Ovary (tissue), 9 donors: ENCODE results near the gene TMEM63C. TPM values are rescaled to one million over a fixed set of nuclear protein-coding genes. Genes with fewer than 3 reads are reported as not detected.

Source experiments
- DNase-seq, 5 donors: peaks; one replicate each; pipeline ENCODE4 v3.0.0-alpha.2; 2019 to 2020
- H3K27ac ChIP-seq, 2 donors: fragments of 200-600 bp; one replicate each; pipeline versions ENCODE4 v1.5.1 to v1.8.0; 2019 to 2022
- H3K27me3 ChIP-seq: fragments of 200-600 bp; one replicate; pipeline ENCODE4 v1.8.0; 2022
- H3K36me3 ChIP-seq: fragments of 200-600 bp; sonication (generic); one replicate; pipeline ENCODE4 v1.5.1; 2019
- H3K4me1 ChIP-seq: one replicate; pipeline ENCODE4 v1.8.1; 2013; ENCODE audit warnings: mild to moderate bottlenecking, moderate library complexity; ENCODE audit not compliant: insufficient read depth
- H3K4me3 ChIP-seq: fragments of 200-600 bp; sonication (generic); one replicate; pipeline ENCODE4 v1.5.1; 2017
- H3K9me3 ChIP-seq, 2 donors: fragments of 200-600 bp in 1 of 2; sonication (generic) in 1 of 2; one replicate each; pipeline versions ENCODE4 v1.5.1 to v1.8.1; 2013 to 2019; ENCODE audit warnings: mild to moderate bottlenecking in 1 of 2, moderate library complexity in 1 of 2
- CTCF ChIP-seq, 3 donors: fragments of 450-650 bp in 2 of 3; fragments of 200-600 bp in 1 of 3; IDR thresholded peaks; one replicate each; pipeline versions ENCODE4 v1.5.1 to v1.8.0; 2016 to 2022; ENCODE audit warnings: antibody characterized with exemption in 3 of 3, mild to moderate bottlenecking in 1 of 3
- EP300 ChIP-seq: sonication (generic); formaldehyde crosslinking; IDR thresholded peaks from one replicate; pipeline ENCODE4 v1.6.1; 2017; ENCODE audit warnings: antibody characterized with exemption
- POLR2A ChIP-seq: fragments of 450-650 bp; IDR thresholded peaks from one replicate; pipeline ENCODE4 v1.6.1; 2017; ENCODE audit warnings: antibody characterized with exemption, mild to moderate bottlenecking, moderate library complexity
- WGBS, 3 donors: extraction: QIAGEN DNeasy Blood & Tissue Kit in 1 of 3; methylation state at CpG; one replicate each; pipeline versions ENCODE4 v1.1.5 to v1.1.7; 2013 to 2017; 5-methylcytosine and 5-hydroxymethylcytosine counted together
- intact Hi-C, 4 donors: fragments of 100-400 bp; cut with DNase I; formaldehyde crosslinking; loops; one replicate each; pipeline versions ENCODE4 v1.11.0 to v1.15.1; 2022 to 2023
- polyA plus RNA-seq, 2 donors: library from polyadenylated mRNA; stranded (reverse); fragments of 200-250 nt in 1 of 2; fragments of 350-450 nt in 1 of 2; fragmentation: Illumina TruSeq in 1 of 2; extraction: RNeasy Lipid Tissue Mini Kit (QIAGEN cat#74804) in 1 of 2; gene quantifications; one replicate each; pipeline ENCODE4 v1.2.3, GENCODE V29; 2013 to 2014
- total RNA-seq, 7 donors: library from RNA; depleted of rRNA in 2 of 7; stranded (reverse); fragments of >200 nt in 2 of 7; fragmentation: NEBNext Ultra II Directional in 3 of 7; extraction: Animal tissue kit (Norgen Biotek cat#: 25700) in 3 of 7; gene quantifications; one replicate each; pipeline versions ENCODE4 v1.1.0 to v1.2.4, GENCODE V29; 2016 to 2023
- donor health status: DM: no; HTN: no; CAD: no; lungs with moderate emphysema.
- donor health status: DM: no; HTN: no; CAD: no.
- donor health status: Bipolar disorder and iron deficiency.
- donor health status: DM: yes; HTN: yes; CAD: no.
- donor health status: DM: no; HTN: no; CAD: no.
- donor health status: DM: yes; HTN: yes; CAD: no.

TMEM63C gene
- total and polyA plus RNA-seq, 9 donors, result 0.16 to 1.7 (median 0.25) TPM; not detected in 1

DNA sequence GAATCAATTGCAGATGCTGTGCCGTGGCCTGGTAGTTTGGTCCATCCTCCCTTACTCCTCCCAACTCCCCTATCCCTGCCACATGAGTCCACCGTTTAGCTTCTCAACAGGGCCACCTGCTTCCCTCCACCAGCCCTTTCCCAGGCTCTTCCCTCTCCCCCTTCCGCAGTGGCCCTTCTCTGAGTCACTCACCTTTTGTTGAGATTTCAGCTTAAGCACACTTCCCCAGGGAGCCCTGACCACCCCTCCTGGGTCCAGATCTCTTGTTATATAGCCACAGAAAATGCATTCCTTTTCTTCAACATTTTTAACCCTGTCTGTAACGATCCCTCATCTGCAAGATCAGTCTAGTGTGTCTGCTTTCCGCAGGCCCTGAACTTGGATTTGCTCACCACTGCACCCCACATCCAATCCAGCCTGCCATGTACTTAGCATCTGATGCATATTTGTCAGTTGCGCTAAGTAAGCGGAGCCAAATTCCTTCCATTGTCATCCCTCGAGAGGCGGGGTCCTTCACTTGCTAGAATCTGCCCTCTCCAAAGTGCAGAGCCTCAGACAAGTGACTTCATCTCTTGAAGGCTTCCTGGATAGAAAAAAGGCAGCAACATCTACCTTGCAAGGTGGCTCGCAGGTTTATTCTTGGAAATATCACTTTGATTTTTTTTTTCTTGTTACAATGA lies 41.1 kb downstream of the TMEM63C start:
- Histone ChIP-seq H3K4me1 (no peaks in the 10 kb centered on the region), H3K9me3 (no peaks in the 10 kb centered on the region), H3K4me3 (no peak overlapping the region), H3K27ac (no peak overlapping the region), H3K27me3 (no peaks in the 10 kb centered on the region), H3K36me3 (no peaks in the 10 kb centered on the region)
- intact Hi-C loops, result no loop called here
- no peak for DNase-seq
- no peak for TF ChIP-seq CTCF (IDR thresholded peaks at IDR 0.05)
- 58 to 74% (median 70%) methylated on average over 8 to 10 of the region's 10 CpGs for WGBS, 3 donors

GRCh38 chr14:77224212-77224611 lies 42.6 kb downstream of the TMEM63C start:
- Histone ChIP-seq H3K4me1 (no peaks in the 10 kb centered on the region), H3K9me3 (no peaks in the 10 kb centered on the region), H3K4me3 (no peak overlapping the region), H3K36me3 (no peaks in the 10 kb centered on the region), H3K27me3 (no peaks in the 10 kb centered on the region), H3K27ac (no peak overlapping the region)
- WGBS, 3 donors, result 56 to 64% (median 59%) methylated on average over 4 of the region's 4 CpGs
- DNase-seq, result no peak
- no peak for TF ChIP-seq EP300
- TF ChIP-seq POLR2A, result no peak
- TF ChIP-seq CTCF (IDR thresholded peaks at IDR 0.05), result no peak
- intact Hi-C loops, result no loop called here

DNA sequence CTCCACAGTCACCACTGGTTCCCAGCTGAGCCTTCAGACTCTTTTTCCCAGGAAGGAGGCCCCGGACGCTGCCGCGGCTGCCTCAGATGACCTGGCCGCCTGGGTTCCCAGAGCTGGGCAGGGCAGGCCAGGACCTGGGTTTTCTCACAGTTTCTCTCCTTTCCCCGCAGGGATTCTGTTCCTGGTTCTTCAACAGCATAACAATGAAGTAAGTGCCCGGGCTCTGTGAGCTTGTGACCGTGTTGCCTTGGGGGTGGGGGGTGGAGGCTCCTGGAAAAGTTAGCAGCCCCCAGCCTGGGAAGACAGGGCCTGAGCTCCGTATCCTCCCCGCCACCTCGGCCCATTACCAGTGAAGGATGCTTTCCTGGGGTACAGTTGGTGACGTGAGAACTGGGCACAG lies 43.7 kb downstream of the TMEM63C start:
- intact Hi-C loops, result no loop called here

GRCh38 chr14:77225892-77226557 lies 44.4 kb downstream of the TMEM63C start:
- Histone ChIP-seq H3K36me3 (no peaks in the 10 kb centered on the region), H3K4me3 (no peak overlapping the region), H3K27ac (no peak overlapping the region), H3K27me3 (no peaks in the 10 kb centered on the region), H3K4me1 (no peaks in the 10 kb centered on the region), H3K9me3 (no peaks in the 10 kb centered on the region)
- 83 to 87% (median 85%) methylated on average over 14 of the region's 14 CpGs for WGBS, 3 donors
- intact Hi-C loops, result no loop called here
- DNase-seq, result no peak
- TF ChIP-seq EP300, result no peak
- TF ChIP-seq POLR2A, result no peak
- TF ChIP-seq CTCF (IDR thresholded peaks at IDR 0.05), result no peak

More for the DNA sequence above, 43.7 kb downstream of the TMEM63C start:
- Histone ChIP-seq H3K4me1 (no peaks in the 10 kb centered on the region), H3K36me3 (no peaks in the 10 kb centered on the region), H3K9me3 (no peaks in the 10 kb centered on the region), H3K27ac (no peak overlapping the region), H3K27me3 (no peaks in the 10 kb centered on the region), H3K4me3 (no peak overlapping the region)
- 71 to 79% (median 73%) methylated on average over 12 of the region's 12 CpGs for WGBS, 3 donors
- no peak for DNase-seq
- TF ChIP-seq EP300, result no peak
- TF ChIP-seq CTCF (IDR thresholded peaks at IDR 0.05), result no peak
- TF ChIP-seq POLR2A, result no peak
